AG04449 (cell line): ENCODE results near the gene USP9Y.

Source experiments
- CTCF ChIA-PET: fragments of 350-600 bp; formaldehyde crosslinking; extraction: SDS; loops from one replicate; lab custom pipeline; 2021; ENCODE audit warnings: antibody characterized with exemption; lab: Yijun Ruan, JAX
- POLR2A ChIA-PET: fragments of 400-600, 350-600 bp; formaldehyde crosslinking; extraction: SDS; loops from one replicate; lab custom pipeline; 2020; ENCODE audit warnings: antibody characterized with exemption, inconsistent platforms; lab: Yijun Ruan, JAX
- DNase-seq: peaks from one replicate; pipeline ENCODE4 v3.0.0-alpha.2; 2010; ENCODE audit warnings: low read depth, low spot score
- H3K4me3 ChIP-seq: 2 replicates; pipeline ENCODE4 v1.5.1; 2011; ENCODE audit warnings: low read depth, mild to moderate bottlenecking, control low read depth, low read length
- TF ChIP-seq, protein P1 (sequence below): IDR thresholded peaks from one replicate; pipeline ENCODE4 v1.5.1; 2011; ENCODE audit warnings: mild to moderate bottlenecking, moderate library complexity, low read length, control low read depth, inconsistent platforms; ENCODE audit not compliant: insufficient read depth; ENCODE audit errors: missing control alignments

The USP9Y gene

DNA sequence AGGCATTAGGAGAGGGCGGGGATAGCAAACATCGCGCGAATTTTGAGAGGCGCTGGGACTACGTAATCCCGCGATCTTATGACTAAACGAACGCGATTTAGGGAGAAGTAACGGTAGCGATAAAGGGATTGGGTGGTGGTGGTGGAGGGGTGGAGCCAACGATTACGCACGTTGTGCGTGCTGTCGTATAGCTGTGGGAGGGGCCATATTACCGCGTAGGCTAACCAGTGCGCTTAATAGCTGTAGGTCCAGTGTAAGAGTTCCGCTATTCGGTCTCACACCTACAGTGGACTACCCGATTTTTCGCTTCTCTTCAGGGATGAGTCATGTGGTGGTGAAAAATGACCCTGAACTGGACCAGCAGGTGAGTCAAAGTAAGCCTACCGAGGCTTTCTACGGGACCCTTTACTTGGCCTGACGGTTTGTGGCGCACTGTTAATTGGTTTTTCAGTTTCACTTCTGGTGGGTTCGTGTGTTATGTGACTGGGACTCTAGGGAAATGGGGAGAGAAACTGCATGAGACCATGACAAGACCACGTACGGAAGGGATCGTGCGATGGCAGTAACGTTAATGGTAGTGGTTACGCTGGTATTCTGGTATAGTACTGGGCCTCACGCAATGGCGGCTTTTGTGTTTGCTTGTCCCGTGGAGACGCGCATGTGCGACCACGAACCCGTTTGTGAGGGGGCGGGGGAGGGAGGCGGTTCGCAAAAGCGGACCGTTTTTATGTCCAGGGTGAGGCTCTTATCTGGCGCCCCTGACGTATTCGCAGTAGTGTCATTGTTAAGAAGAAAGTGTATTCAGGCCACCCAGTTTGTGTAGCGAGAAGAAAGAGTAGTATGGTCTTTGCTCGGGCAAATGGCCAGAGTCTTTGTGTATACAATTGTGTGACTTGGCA lies 203.8 kb downstream of the USP9Y start, which contains the start of gene DDX3Y:
Gene DDX3Y, plus strand, starts transcription at position 251 of the 899 bp plus-strand sequence. Its CDS starts 69 bp downstream, at position 320.
- POLR2A ChIA-PET: interaction anchor here (0.6 to 1.0 kb wide), 2 partner anchors 11 to 13 kb away, joined by 3 to 5 read pairs; no protein-coding TSS in a partner anchor
- CTCF ChIA-PET: no interaction called here
- DNase-seq: peak; percentile 84
- peak within 1 kb of the TSS; percentile 83 for H3K4me3 ChIP-seq
- TF ChIP-seq, protein P1, sequence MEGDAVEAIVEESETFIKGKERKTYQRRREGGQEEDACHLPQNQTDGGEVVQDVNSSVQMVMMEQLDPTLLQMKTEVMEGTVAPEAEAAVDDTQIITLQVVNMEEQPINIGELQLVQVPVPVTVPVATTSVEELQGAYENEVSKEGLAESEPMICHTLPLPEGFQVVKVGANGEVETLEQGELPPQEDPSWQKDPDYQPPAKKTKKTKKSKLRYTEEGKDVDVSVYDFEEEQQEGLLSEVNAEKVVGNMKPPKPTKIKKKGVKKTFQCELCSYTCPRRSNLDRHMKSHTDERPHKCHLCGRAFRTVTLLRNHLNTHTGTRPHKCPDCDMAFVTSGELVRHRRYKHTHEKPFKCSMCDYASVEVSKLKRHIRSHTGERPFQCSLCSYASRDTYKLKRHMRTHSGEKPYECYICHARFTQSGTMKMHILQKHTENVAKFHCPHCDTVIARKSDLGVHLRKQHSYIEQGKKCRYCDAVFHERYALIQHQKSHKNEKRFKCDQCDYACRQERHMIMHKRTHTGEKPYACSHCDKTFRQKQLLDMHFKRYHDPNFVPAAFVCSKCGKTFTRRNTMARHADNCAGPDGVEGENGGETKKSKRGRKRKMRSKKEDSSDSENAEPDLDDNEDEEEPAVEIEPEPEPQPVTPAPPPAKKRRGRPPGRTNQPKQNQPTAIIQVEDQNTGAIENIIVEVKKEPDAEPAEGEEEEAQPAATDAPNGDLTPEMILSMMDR: no peak

DNA sequence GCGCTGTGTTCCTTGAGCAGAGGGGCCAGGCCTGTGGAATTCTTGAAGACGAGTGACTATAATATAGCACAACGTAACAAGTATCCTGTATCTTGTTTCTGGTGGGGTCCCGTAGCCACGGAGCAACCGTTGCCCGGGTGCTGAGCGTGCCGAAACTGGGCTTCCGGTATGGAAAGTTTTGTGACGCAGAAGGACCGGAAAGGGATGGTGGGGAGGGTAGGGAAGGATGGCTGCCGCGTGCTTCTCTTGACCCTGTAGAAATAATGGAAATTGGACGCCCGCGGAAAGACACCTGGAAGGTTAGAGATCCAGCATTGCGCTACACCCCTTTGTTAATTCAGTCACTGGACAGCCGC lies 204.5 kb downstream of the USP9Y start:
- DNase-seq: no peak
- CTCF ChIA-PET: no interaction called here
- TF ChIP-seq, protein P1: no peak
- peak overlapping the region; percentile 83 for H3K4me3 ChIP-seq
- POLR2A ChIA-PET: no interaction called here

DNA sequence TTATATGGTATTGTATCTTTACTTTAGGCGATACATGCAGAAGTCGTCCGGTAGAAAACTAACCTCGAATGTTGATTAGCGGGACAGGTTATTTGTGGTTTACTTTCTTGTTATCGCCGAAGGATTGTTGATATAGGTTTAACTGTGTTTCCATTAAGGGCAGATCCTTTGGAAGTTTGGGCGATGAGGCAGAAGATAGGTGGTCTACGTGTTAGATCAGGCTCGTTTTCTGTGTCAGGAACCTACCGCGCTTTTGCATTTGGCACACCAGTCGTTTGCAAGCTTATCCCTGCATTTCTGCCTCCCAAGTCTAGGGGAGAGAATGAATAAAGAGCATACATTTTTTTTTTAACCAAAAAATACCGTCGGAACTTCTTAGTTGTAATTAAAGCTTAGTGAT lies 204.9 kb downstream of the USP9Y start:
- TF ChIP-seq, protein P1: no peak
- POLR2A ChIA-PET: no interaction called here
- DNase-seq: no peak
- H3K4me3 ChIP-seq: peak overlapping the region; percentile 83
- CTCF ChIA-PET: no interaction called here
